ENCODE results near the gene PPP1R13B.

The PPP1R13B gene

GRCh38 chr14:103686831-103687485, 160.4 kb downstream of the PPP1R13B start:
- DNase-seq (ENCODE audit: low read depth in 2 of 2): no peak

DNA sequence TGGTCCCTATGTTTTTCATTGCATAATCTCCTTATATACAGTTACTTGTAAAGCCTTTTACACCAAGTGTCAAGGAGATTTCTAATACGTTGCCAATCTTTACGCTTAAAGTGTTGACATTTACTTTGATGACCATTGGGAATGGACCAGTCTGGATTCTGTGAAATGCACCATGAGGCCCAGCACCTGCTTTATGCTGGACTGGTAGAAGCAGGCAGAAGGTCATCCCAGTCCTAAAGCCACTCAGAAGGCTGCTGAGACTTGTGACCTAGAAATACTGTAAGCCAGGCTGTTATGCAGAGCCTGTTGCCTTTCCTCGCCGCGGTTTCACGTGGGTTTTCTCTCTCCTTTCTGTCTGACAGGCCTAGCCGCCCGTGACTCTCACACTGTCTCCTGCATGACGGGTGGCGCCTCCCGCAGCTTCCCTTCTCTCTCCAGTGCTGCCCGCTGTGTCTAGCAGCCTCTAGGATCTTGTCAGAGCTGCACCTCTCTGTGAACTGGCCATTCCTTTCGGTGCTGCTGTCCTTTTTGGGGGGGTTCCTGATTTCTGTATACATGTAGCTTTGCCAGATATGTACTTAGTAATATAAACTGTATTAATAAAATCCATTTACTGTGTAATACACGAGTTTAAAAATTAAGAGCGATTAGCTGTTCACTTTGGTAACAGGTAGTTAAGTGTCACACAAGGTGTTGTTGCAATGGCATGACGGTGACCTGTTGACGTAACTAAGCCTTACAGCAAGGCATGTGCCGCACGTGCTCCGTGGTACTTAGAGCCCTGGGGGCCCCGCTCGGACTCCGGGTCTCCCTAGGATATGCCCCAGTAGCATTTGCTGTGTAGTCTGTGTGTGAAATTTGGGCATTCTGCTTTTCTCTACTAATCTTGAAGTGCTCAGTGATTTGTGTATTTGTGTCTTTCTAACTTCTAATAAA, 161.8 kb downstream of the PPP1R13B start:
- DNase-seq (ENCODE audit: low read depth in 2 of 2): no peak

GRCh38 chr14:103684871-103685270, 162.5 kb downstream of the PPP1R13B start:
- DNase-seq (ENCODE audit: low read depth in 2 of 2): no peak

DNA sequence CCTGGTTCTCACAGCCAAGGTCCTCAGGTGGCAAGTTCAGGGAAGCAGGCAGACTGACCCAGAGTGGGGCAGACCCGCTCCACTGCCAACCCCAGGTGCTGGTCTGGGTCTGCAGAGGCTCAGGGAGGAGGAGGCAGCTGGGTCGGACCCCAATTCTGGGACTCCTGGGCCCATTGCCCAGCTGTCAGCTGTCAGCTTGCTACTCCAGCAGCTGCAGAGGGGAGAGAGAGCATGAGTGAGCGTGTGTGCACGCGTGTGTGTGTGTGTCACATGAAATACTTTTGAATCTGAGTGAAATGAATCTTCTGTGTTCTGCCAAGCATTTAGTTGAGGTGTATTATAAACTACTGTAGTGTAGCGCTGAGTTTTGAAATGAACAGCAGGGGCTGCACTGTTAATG, 162.9 kb downstream of the PPP1R13B start:
- DNase-seq (ENCODE audit: low read depth in 2 of 2): no peak

Measured in stimulated activated CD4-positive, alpha-beta T cell treated with anti-CD3 and anti-CD28 coated beads, Interleukin-1b, Interleukin-23, amount 100 ng/mL, for 1 hour (primary cell).